NB4 (cell line): ENCODE results near the gene PRPSAP2.

Source experiments
- CTCF ChIP-seq: IDR thresholded peaks from one replicate; pipeline ENCODE4 v1.5.1; 2012; ENCODE audit warnings: low read depth, low read length
- POLR2A ChIP-seq: IDR thresholded peaks from 2 replicates; pipeline ENCODE4 v1.6.1; 2011; ENCODE audit warnings: mild to moderate bottlenecking; ENCODE audit not compliant: insufficient read length; ENCODE audit errors: extremely low read depth

GRCh38 chr17:18974407-18975149 lies 116.6 kb downstream of the PRPSAP2 start:
- TF ChIP-seq POLR2A (no peak), CTCF (no peak)
